ENCODE results near the gene PTH. TPM values are rescaled to one million over a fixed set of nuclear protein-coding genes. Genes with fewer than 3 reads are reported as not detected.

PTH gene
- total RNA-seq, 1 experiment from 2014 or later, result not detected

DNA sequence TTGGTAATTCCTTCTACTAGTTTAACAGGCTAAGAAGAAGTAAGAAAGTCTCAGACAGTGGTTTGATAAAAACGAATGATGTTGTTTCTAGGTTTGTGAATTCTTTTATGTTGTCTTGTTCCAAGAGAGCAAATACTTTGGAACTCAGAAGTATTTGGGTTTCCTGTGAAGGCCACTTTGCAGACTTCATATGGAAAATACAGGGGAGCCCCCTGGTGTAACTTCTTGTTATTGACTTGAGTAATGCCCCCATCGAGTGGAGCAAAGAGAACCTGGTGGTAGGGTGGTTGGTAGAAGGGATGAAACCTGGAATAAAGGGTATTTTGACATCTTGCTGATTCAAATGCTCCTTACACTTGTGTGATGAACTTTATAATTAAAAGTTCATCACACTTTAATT lies 40.0 kb upstream of the PTH start:
- no peak overlapping the region for H2AK5ac ChIP-seq (ENCODE audit: insufficient read length, low read length)
- H3K27ac ChIP-seq (ENCODE audit: insufficient read length, low read depth, low read length), result no peak overlapping the region
- H2BK15ac ChIP-seq (ENCODE audit: low read depth, low read length), result no peak overlapping the region
- no peaks in the 10 kb centered on the region for H3K23me2 ChIP-seq (ENCODE audit: insufficient read length, low read depth, low read length, poor library complexity, severe bottlenecking)
- H3K27me3 ChIP-seq (ENCODE audit: insufficient read depth, low read length), result no peaks in the 10 kb centered on the region
- Mint-ChIP-seq H3K4me3 (no peak overlapping the region), H3K27ac (no peak overlapping the region), H3K36me3 (ENCODE audit: insufficient read depth in 1 of 3, low read depth in 3 of 3) (peaks cover 5 to 15% (median 10%) of the 10 kb centered on the region in 3 experiments), H3K9me3 (peaks cover 36 to 39% of the 10 kb centered on the region in 2 experiments), H3K4me1 (no peaks in the 10 kb centered on the region), H3K27me3 (ENCODE audit: low read depth) (peaks cover 12% of the 10 kb centered on the region)
- no peaks in the 10 kb centered on the region for H4K20me1 ChIP-seq (ENCODE audit: control insufficient read depth, insufficient read depth, insufficient read length)
- H3K4ac ChIP-seq (ENCODE audit: low read depth, low read length), result no peak overlapping the region
- no peak overlapping the region for H4K8ac ChIP-seq (replicated peaks; ENCODE audit: insufficient read length, low read depth, low read length)
- H2BK5ac ChIP-seq (ENCODE audit: insufficient read length, low read length), result no peak overlapping the region
- H3K9ac ChIP-seq (ENCODE audit: extremely low read depth, insufficient read length, low read length), result no peak overlapping the region
- no peak overlapping the region for H3K23ac ChIP-seq (ENCODE audit: insufficient read length, low read depth, low read length)
- DNase-seq, result no peak
- H3K14ac ChIP-seq (ENCODE audit: insufficient read depth, low read length), result no peak overlapping the region
- no CpG with 5 or more reads among the region's 2 CpGs for WGBS (ENCODE audit: extremely low coverage, insufficient read length, low lambda C conversion rate)
- no peaks in the 10 kb centered on the region for H3K4me1 ChIP-seq (ENCODE audit: insufficient read depth, low read length)
- TF ChIP-seq CTCF (conservative IDR thresholded peaks at IDR 0.05), result peak; percentile 61
- H3K79me1 ChIP-seq (ENCODE audit: insufficient read depth, low read depth, low read length, poor library complexity, severe bottlenecking), result no peaks in the 10 kb centered on the region
- H3T11ph ChIP-seq (ENCODE audit: low read length), result no peak overlapping the region
- H3K18ac ChIP-seq (ENCODE audit: insufficient read length, low read depth, low read length), result no peak overlapping the region
- no peaks in the 10 kb centered on the region for H3K79me2 ChIP-seq (ENCODE audit: insufficient read depth, low read length)
- no peak overlapping the region for H2BK20ac ChIP-seq (ENCODE audit: low read depth, low read length, poor library complexity, severe bottlenecking)
- peaks cover 9% of the 10 kb centered on the region for H3K9me3 ChIP-seq (ENCODE audit: control insufficient read depth, low read depth, low read length)
- H2AFZ ChIP-seq (ENCODE audit: low read length), result no peak overlapping the region
- no peak overlapping the region for H3K4me2 ChIP-seq (ENCODE audit: insufficient read depth, insufficient read length, low read length)
- no peak overlapping the region for H2BK12ac ChIP-seq (ENCODE audit: insufficient read length, low read depth, low read length)
- no peak overlapping the region for H3K56ac ChIP-seq (ENCODE audit: insufficient read length, low read depth, low read length)
- H4K91ac ChIP-seq (ENCODE audit: insufficient read length, low read depth, low read length), result no peak overlapping the region
- no peak overlapping the region for H4K5ac ChIP-seq (ENCODE audit: insufficient read length, low read depth, low read length)
- no peak overlapping the region for H2BK120ac ChIP-seq (ENCODE audit: low read depth, low read length, poor library complexity, severe bottlenecking)
